RWPE2 (cell line): ENCODE results near the gene MARCHF5.
A peak's percentile ranks its signal among the peaks of the same experiment; 100 is the strongest.

Experiments used
- ATAC-seq: fragments of 200-7000 bp; cut with Tn5 transposase; 3 replicates; pipeline ENCODE4 v1.9.1; 2021; ENCODE audit warnings: low read depth
- DNase-seq: peaks from one replicate; pipeline ENCODE4 v3.0.0-alpha.2; 2020; ENCODE audit warnings: low spot score
- H3K27ac ChIP-seq: fragments of 450-650 bp; 2 replicates; pipeline ENCODE4 v1.5.1; 2017; ENCODE audit warnings: mild to moderate bottlenecking; ENCODE audit not compliant: poor library complexity, severe bottlenecking
- H3K27me3 ChIP-seq: fragments of 250-450 bp; sonication (Bioruptor Pico); 2 replicates; pipeline ENCODE4 v1.5.1; 2021; ENCODE audit warnings: mild to moderate bottlenecking, moderate library complexity; ENCODE audit not compliant: insufficient read depth, poor library complexity, severe bottlenecking
- H3K36me3 ChIP-seq: fragments of 250-450 bp; sonication (Bioruptor Pico); 2 replicates; pipeline ENCODE4 v1.5.1; 2020; ENCODE audit warnings: low read depth, mild to moderate bottlenecking, moderate library complexity
- H3K4me1 ChIP-seq: fragments of 250-450 bp; sonication (Bioruptor Pico); 2 replicates; pipeline ENCODE4 v1.5.1; 2021; ENCODE audit warnings: mild to moderate bottlenecking, moderate library complexity; ENCODE audit not compliant: insufficient read depth, poor library complexity, severe bottlenecking
- H3K4me3 ChIP-seq: fragments of 250-450 bp; sonication (Bioruptor Pico); 2 replicates; pipeline ENCODE4 v1.5.1; 2021; ENCODE audit warnings: mild to moderate bottlenecking, moderate library complexity; ENCODE audit not compliant: severe bottlenecking
- H3K9me3 ChIP-seq: fragments of 250-450 bp; sonication (Bioruptor Pico); 2 replicates; pipeline ENCODE4 v1.5.1; 2021; ENCODE audit warnings: mild to moderate bottlenecking, moderate library complexity; ENCODE audit not compliant: severe bottlenecking
- CTCF ChIP-seq: fragments of 450-650 bp; IDR thresholded peaks from one replicate; pipeline ENCODE4 v1.5.1; 2017; ENCODE audit warnings: mild to moderate bottlenecking, moderate library complexity; ENCODE audit not compliant: poor library complexity, severe bottlenecking

MARCHF5 gene, protein sequence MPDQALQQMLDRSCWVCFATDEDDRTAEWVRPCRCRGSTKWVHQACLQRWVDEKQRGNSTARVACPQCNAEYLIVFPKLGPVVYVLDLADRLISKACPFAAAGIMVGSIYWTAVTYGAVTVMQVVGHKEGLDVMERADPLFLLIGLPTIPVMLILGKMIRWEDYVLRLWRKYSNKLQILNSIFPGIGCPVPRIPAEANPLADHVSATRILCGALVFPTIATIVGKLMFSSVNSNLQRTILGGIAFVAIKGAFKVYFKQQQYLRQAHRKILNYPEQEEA

GRCh38 chr10:92290837-92291615 lies at the start of gene MARCHF5, which contains the start of gene CPEB3:
TSS of gene MARCHF5 (plus strand) at chr10:92291167. CDS start at chr10:92291495, 328 bp downstream.
TSS of gene CPEB3 (minus strand) at chr10:92291078. CDS start at chr10:92240350, 50,728 bp downstream.
- Histone ChIP-seq H3K27ac (peak within 1 kb of the TSS; percentile 61), H3K4me3 (peak within 1 kb of the TSS; percentile 76), H3K36me3 (peaks cover 23% of the 10 kb centered on the region), H3K4me1 (no peaks in the 10 kb centered on the region), H3K27me3 (no peaks in the 10 kb centered on the region), H3K9me3 (no peaks in the 10 kb centered on the region)
- ATAC-seq (peak; percentile 98), DNase-seq (peak; percentile 96)
- peak; percentile 51 for TF ChIP-seq CTCF

DNA sequence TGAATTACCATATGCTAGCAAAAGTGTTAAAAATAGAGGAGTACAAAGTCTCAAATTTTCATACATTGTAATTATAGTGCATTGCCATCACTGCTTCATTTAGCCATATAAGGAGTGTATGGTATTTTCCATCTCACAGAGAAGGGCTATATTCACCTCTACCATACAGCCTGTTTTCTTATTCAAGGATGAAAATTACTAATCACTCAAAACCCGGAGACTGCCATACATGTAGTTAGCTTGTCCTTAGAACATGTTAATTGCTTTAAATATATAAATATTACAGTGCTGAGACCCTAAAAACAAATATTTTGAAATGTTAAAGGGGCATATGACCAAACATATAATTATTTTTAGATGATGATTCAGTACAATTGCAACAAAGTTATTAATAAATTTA lies 49.5 kb upstream of the MARCHF5 start:
- Histone ChIP-seq H3K9me3 (no peaks in the 10 kb centered on the region), H3K4me1 (peaks cover 39% of the 10 kb centered on the region), H3K27ac (peak overlapping the region; percentile 45), H3K4me3 (peak overlapping the region; percentile 49), H3K27me3 (no peaks in the 10 kb centered on the region), H3K36me3 (no peaks in the 10 kb centered on the region)
- no peak for TF ChIP-seq CTCF
- DNase-seq, result no peak
- ATAC-seq, result no peak

GRCh38 chr10:92242380-92242779 lies 48.6 kb upstream of the MARCHF5 start:
- no peak overlapping the region for H3K27ac ChIP-seq
- no peak for ATAC-seq
- no peaks in the 10 kb centered on the region for H3K27me3 ChIP-seq
- TF ChIP-seq CTCF, result no peak
- no peaks in the 10 kb centered on the region for H3K9me3 ChIP-seq
- no peak overlapping the region for H3K4me3 ChIP-seq
- DNase-seq, result no peak
- H3K36me3 ChIP-seq, result no peaks in the 10 kb centered on the region
- H3K4me1 ChIP-seq, result peaks cover 39% of the 10 kb centered on the region

GRCh38 chr10:92242910-92243671 lies 47.9 kb upstream of the MARCHF5 start:
- Histone ChIP-seq H3K4me3 (peak overlapping the region; percentile 11), H3K27ac (peak overlapping the region; percentile 27)
- DNase-seq, result no peak

More at GRCh38 chr10:92242910-92243671, 47.9 kb upstream of the MARCHF5 start:
- TF ChIP-seq CTCF, result no peak
- Histone ChIP-seq H3K27me3 (no peaks in the 10 kb centered on the region), H3K9me3 (no peaks in the 10 kb centered on the region), H3K4me1 (peaks cover 32% of the 10 kb centered on the region), H3K36me3 (no peaks in the 10 kb centered on the region)
- ATAC-seq, result peak; percentile 53
